Astrocyte of the spinal cord (primary cell): Measurements from ENCODE around the gene ITIH3.

Source experiments
- DNase-seq: peaks from one replicate; pipeline ENCODE4 v3.0.0; 2011; ENCODE audit warnings: low read depth, low spot score
- H3K4me3 ChIP-seq: 2 replicates; pipeline ENCODE4 v1.5.1; 2011; ENCODE audit warnings: low read depth, mild to moderate bottlenecking, low read length, moderate library complexity
- in situ Hi-C: cut with HindIII; loops from 2 replicates; pipeline ENCODE4 v1.10.0; 2017; ENCODE audit warnings: low sequenced_read_pairs
- TF ChIP-seq, protein P1 (sequence below): IDR thresholded peaks from 2 replicates; pipeline ENCODE4 v1.5.1; 2012; ENCODE audit warnings: low read depth, mild to moderate bottlenecking, low read length, inconsistent platforms

The ITIH3 gene

GRCh38 chr3:52843108-52843865 lies 48.7 kb downstream of the ITIH3 start:
- no peak for DNase-seq
- TF ChIP-seq, protein P1, sequence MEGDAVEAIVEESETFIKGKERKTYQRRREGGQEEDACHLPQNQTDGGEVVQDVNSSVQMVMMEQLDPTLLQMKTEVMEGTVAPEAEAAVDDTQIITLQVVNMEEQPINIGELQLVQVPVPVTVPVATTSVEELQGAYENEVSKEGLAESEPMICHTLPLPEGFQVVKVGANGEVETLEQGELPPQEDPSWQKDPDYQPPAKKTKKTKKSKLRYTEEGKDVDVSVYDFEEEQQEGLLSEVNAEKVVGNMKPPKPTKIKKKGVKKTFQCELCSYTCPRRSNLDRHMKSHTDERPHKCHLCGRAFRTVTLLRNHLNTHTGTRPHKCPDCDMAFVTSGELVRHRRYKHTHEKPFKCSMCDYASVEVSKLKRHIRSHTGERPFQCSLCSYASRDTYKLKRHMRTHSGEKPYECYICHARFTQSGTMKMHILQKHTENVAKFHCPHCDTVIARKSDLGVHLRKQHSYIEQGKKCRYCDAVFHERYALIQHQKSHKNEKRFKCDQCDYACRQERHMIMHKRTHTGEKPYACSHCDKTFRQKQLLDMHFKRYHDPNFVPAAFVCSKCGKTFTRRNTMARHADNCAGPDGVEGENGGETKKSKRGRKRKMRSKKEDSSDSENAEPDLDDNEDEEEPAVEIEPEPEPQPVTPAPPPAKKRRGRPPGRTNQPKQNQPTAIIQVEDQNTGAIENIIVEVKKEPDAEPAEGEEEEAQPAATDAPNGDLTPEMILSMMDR: no peak
- in situ Hi-C loops: no loop called here
- no peak overlapping the region for H3K4me3 ChIP-seq

- TF ChIP-seq, protein P1: no peak
- in situ Hi-C loops: no loop called here
- H3K4me3 ChIP-seq: no peak overlapping the region
- no peak for DNase-seq
Observed at GRCh38 chr3:52843881-52844280, 49.3 kb downstream of the ITIH3 start.

- H3K4me3 ChIP-seq: no peak overlapping the region
- no peak for DNase-seq
- TF ChIP-seq, protein P1: no peak
- in situ Hi-C loops: no loop called here
Observed at GRCh38 chr3:52844290-52844975, 49.8 kb downstream of the ITIH3 start.

DNA sequence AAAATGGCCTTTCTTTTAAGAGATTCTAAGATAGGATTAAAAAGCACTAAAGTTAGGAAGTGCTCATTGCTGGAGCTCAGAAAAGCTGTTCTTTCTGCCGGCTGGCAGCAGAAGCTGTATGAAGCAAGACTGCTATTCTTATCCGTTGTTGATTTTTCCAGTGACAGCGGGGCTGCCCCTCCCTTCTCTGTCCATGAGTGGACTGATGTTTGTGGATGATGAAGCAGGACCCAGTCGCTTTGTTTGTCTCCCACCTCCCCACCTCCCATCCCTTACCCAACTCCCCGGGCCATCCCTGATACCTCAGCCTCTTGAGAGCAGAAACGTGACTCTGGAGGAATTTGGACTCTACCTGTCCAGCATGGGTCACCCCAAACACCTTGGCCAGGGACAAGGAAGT lies 50.6 kb downstream of the ITIH3 start:
- in situ Hi-C loops: no loop called here
- TF ChIP-seq, protein P1: no peak
- no peak overlapping the region for H3K4me3 ChIP-seq
- no peak for DNase-seq

GRCh38 chr3:52845691-52846431 lies 51.3 kb downstream of the ITIH3 start:
- TF ChIP-seq, protein P1: peak; percentile 38
- in situ Hi-C loops: no loop called here
- DNase-seq: no peak
- H3K4me3 ChIP-seq: no peak overlapping the region

GRCh38 chr3:52846432-52846965 lies 51.9 kb downstream of the ITIH3 start:
- TF ChIP-seq, protein P1: no peak
- in situ Hi-C loops: no loop called here

More at GRCh38 chr3:52846432-52846965, 51.9 kb downstream of the ITIH3 start:
- no peak overlapping the region for H3K4me3 ChIP-seq
- DNase-seq: no peak
